Spleen (tissue), 11 donors: Measurements from ENCODE around the gene CDHR2. TPM values are rescaled to one million over a fixed set of nuclear protein-coding genes. Genes with fewer than 3 reads are reported as not detected.
"Not testable (repeated sequence)": the region's sequence is repeated elsewhere in the genome, so short reads cannot be mapped to it uniquely, and the experiment has no call there.

Experiments
- DNase-seq: peaks from one replicate; pipeline ENCODE4 v3.0.0-alpha.2; 2020
- H3K27ac ChIP-seq, 8 donors: fragments of 200-600 bp; sonication (generic) in 7 of 8; 1 replicate in 4 of 8; 2 replicates in 4 of 8; pipeline versions ENCODE4 v1.5.0 to v1.8.0; 2016 to 2021; ENCODE audit warnings: inconsistent platforms in 4 of 8, mild to moderate bottlenecking in 4 of 8, moderate library complexity in 1 of 8
- H3K27me3 ChIP-seq, 7 donors: fragments of 200-600 bp; sonication (generic) in 6 of 7; replicated peaks in 1 of 7; 1 replicate in 4 of 7; 2 replicates in 3 of 7; pipeline versions ENCODE4 v1.5.0 to v1.8.0; 2016 to 2021; ENCODE audit warnings: inconsistent platforms in 3 of 7, mild to moderate bottlenecking in 1 of 7
- H3K36me3 ChIP-seq, 6 donors: fragments of 200-600 bp; sonication (generic) in 5 of 6; 1 replicate in 4 of 6; 2 replicates in 2 of 6; pipeline versions ENCODE4 v1.5.0 to v1.8.0; 2016 to 2021; ENCODE audit warnings: inconsistent platforms in 2 of 6
- H3K4me1 ChIP-seq, 6 donors: fragments of 200-600 bp; sonication (generic) in 5 of 6; 1 replicate in 3 of 6; 2 replicates in 3 of 6; pipeline versions ENCODE4 v1.5.0 to v1.8.0; 2016 to 2021; ENCODE audit warnings: inconsistent platforms in 3 of 6
- H3K4me3 ChIP-seq, 8 donors: fragments of 200-600 bp; sonication (generic) in 7 of 8; 1 replicate in 4 of 8; 2 replicates in 4 of 8; pipeline versions ENCODE4 v1.5.0 to v1.8.0; 2016 to 2021; ENCODE audit warnings: inconsistent platforms in 4 of 8, mild to moderate bottlenecking in 4 of 8, moderate library complexity in 2 of 8
- H3K9me3 ChIP-seq, 8 donors: fragments of 200-600 bp; sonication (generic) in 7 of 8; 1 replicate in 4 of 8; 2 replicates in 4 of 8; pipeline versions ENCODE4 v1.5.0 to v1.8.0; 2016 to 2021; ENCODE audit warnings: inconsistent platforms in 4 of 8
- POLR2A ChIP-seq, 3 donors: fragments of 450-650 bp; IDR thresholded peaks; one replicate each; pipeline ENCODE4 v1.5.1; 2017; ENCODE audit warnings: antibody characterized with exemption in 3 of 3, mild to moderate bottlenecking in 1 of 3
- POLR2AphosphoS5 ChIP-seq, 3 donors: sonication (generic); formaldehyde crosslinking; IDR thresholded peaks; one replicate each; pipeline ENCODE4 v1.5.1; 2017; ENCODE audit warnings: antibody characterized with exemption in 3 of 3
- WGBS, 5 donors: extraction: QIAGEN DNeasy Blood & Tissue Kit in 3 of 5; methylation state at CpG; one replicate each; pipeline versions ENCODE4 v1.1.5 to v1.1.7; 2013 to 2018; 5-methylcytosine and 5-hydroxymethylcytosine counted together
- intact Hi-C: fragments of 100-400 bp; cut with DNase I; formaldehyde crosslinking; loops from one replicate; pipeline ENCODE4 v1.15.0; 2023; ENCODE audit warnings: low total_unique reads
- polyA plus RNA-seq, 3 donors: library from polyadenylated mRNA; stranded (reverse); fragments of 200-250 nt; gene quantifications; one replicate each; pipeline ENCODE4 v1.2.1, GENCODE V29; 2013
- total RNA-seq, 7 donors: library from RNA; depleted of rRNA in 3 of 7; stranded (reverse); fragments of >200 nt in 3 of 7; fragmentation: NEBNext Ultra II Directional in 4 of 7; extraction: Animal tissue kit (Norgen Biotek cat#: 25700) in 4 of 7; gene quantifications; one replicate each; pipeline versions ENCODE4 v1.1.0 to v1.2.1, GENCODE V29; 2016 to 2021
- TF ChIP-seq, protein P1 (sequence below), 11 experiments: fragments of 200-600 bp in 7 of 11; fragments of 450-650 bp in 4 of 11; sonication (generic) in 4 of 11; IDR thresholded peaks in 8 of 11; conservative IDR thresholded peaks in 3 of 11; 1 replicate in 7 of 11; 2 replicates in 4 of 11; pipeline versions ENCODE4 v1.4.0 to v1.8.0; 2016 to 2021; ENCODE audit warnings: antibody characterized with exemption in 11 of 11, inconsistent platforms in 4 of 11, mild to moderate bottlenecking in 1 of 11
- donor health status: healthy with polysubstance abuse.
- donor health status: DM: no; HTN: no; CAD: no; lungs with moderate emphysema.
- donor health status: DM: no; HTN: no; CAD: no.
- donor health status: Bipolar disorder and iron deficiency.
- donor health status: healthy.
- donor health status: DM: no; HTN: no; CAD: no.
- donor health status: DM: yes; HTN: yes; CAD: no.

The CDHR2 gene
- total and polyA plus RNA-seq, 10 donors: 0.02 to 1.4 (median 0.33) TPM; not detected in 2

DNA sequence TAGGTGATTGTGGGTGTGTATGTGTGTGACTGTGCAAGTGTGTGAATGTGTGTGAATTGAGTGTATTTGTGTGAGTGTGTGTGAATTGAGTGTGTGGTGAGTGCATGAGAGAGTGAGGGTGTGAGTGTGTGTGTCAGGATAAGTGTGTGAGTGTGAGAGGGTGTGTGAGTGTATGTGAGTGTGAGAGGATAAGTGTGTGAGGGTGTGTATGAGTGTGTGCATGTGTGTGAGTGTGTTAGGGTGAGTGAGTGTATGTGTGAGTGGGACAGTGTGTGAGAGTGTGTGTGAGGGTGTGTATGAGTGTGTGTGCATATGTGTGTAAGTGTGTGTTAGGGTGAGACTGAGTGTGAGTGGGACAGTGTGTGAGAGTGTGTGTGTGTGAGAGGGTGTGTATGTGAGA lies 39.2 kb downstream of the CDHR2 start:
- H3K27ac ChIP-seq: no peak overlapping the region
- intact Hi-C loops: no loop called here
- no peaks in the 10 kb centered on the region for H3K27me3 ChIP-seq
- no peak for DNase-seq
- peaks cover 0 to 29% (median 20%) of the 10 kb centered on the region in 8 donors for H3K9me3 ChIP-seq
- TF ChIP-seq, protein P1, sequence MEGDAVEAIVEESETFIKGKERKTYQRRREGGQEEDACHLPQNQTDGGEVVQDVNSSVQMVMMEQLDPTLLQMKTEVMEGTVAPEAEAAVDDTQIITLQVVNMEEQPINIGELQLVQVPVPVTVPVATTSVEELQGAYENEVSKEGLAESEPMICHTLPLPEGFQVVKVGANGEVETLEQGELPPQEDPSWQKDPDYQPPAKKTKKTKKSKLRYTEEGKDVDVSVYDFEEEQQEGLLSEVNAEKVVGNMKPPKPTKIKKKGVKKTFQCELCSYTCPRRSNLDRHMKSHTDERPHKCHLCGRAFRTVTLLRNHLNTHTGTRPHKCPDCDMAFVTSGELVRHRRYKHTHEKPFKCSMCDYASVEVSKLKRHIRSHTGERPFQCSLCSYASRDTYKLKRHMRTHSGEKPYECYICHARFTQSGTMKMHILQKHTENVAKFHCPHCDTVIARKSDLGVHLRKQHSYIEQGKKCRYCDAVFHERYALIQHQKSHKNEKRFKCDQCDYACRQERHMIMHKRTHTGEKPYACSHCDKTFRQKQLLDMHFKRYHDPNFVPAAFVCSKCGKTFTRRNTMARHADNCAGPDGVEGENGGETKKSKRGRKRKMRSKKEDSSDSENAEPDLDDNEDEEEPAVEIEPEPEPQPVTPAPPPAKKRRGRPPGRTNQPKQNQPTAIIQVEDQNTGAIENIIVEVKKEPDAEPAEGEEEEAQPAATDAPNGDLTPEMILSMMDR (IDR thresholded peaks at IDR 0.05 in 8 of 11, conservative IDR thresholded peaks at IDR 0.05 in 3 of 11): no peak
- TF ChIP-seq POLR2A (IDR thresholded peaks at IDR 0.05): no peak
- TF ChIP-seq POLR2AphosphoS5 (IDR thresholded peaks at IDR 0.05): no peak
- no peak overlapping the region for H3K4me3 ChIP-seq
- no peaks in the 10 kb centered on the region for H3K4me1 ChIP-seq
- no peaks in the 10 kb centered on the region for H3K36me3 ChIP-seq

- H3K9me3 ChIP-seq: peaks cover 0 to 25% (median 20%) of the 10 kb centered on the region in 8 donors
- DNase-seq: no peak
- 86 to 92% (median 89%) methylated on average over 31 of the region's 31 CpGs for WGBS, 5 donors
These were observed 40.1 kb downstream of the CDHR2 start for GRCh38 chr5:176589039-176589769.

GRCh38 chr5:176590035-176590717 lies 41.0 kb downstream of the CDHR2 start:
- Histone ChIP-seq H3K36me3 (no peaks in the 10 kb centered on the region), H3K4me3 (no peak overlapping the region), H3K27me3 (peaks cover 0 to 16% (median 0%) of the 10 kb centered on the region in 7 donors), H3K9me3 (peaks cover 0 to 15% (median 11%) of the 10 kb centered on the region in 8 donors), H3K27ac (no peak overlapping the region), H3K4me1 (no peaks in the 10 kb centered on the region)
- 84 to 89% (median 86%) methylated on average over 11 to 17 of the region's 17 CpGs for WGBS, 5 donors
- intact Hi-C loops: no loop called here
- peak; percentile 45 for DNase-seq
- TF ChIP-seq POLR2A (IDR thresholded peaks at IDR 0.05) (no peak), POLR2AphosphoS5 (IDR thresholded peaks at IDR 0.05) (no peak)
- TF ChIP-seq, protein P1 (IDR thresholded peaks at IDR 0.05 in 8 of 11, conservative IDR thresholded peaks at IDR 0.05 in 3 of 11): no peak

More at GRCh38 chr5:176589039-176589769, 40.1 kb downstream of the CDHR2 start:
- peaks cover 0 to 7% (median 0%) of the 10 kb centered on the region in 7 donors for H3K27me3 ChIP-seq
- no peak for TF ChIP-seq POLR2AphosphoS5 (IDR thresholded peaks at IDR 0.05)
- TF ChIP-seq, protein P1 (IDR thresholded peaks at IDR 0.05 in 8 of 11, conservative IDR thresholded peaks at IDR 0.05 in 3 of 11): no peak
- TF ChIP-seq POLR2A (IDR thresholded peaks at IDR 0.05): no peak
- no peaks in the 10 kb centered on the region for H3K36me3 ChIP-seq
- no peaks in the 10 kb centered on the region for H3K4me1 ChIP-seq
- intact Hi-C loops: no loop called here
- no peak overlapping the region for H3K4me3 ChIP-seq
- no peak overlapping the region for H3K27ac ChIP-seq

GRCh38 chr5:176591667-176592066 lies 42.5 kb downstream of the CDHR2 start:
- WGBS, 5 donors: 25 to 67% (median 52%) methylated on average over 2 of the region's 2 CpGs
- H3K27ac ChIP-seq, H3K9me3 ChIP-seq, H3K4me3 ChIP-seq, H3K36me3 ChIP-seq, H3K4me1 ChIP-seq, DNase-seq, intact Hi-C loops: not testable (repeated sequence)
- H3K27me3 ChIP-seq: peaks cover 0 to 31% (median 5%) of the 10 kb centered on the region in 7 donors
